Kidney (tissue), 14 donors: ENCODE measurements around the gene UBE2D2. TPM values are rescaled to one million over a fixed set of nuclear protein-coding genes. Genes with fewer than 3 reads are reported as not detected.
A peak's percentile ranks its signal among the peaks of the same experiment; 100 is the strongest.

ENCODE experiments used
- DNase-seq, 5 donors: peaks; one replicate each; pipeline ENCODE4 v3.0.0-alpha.2; 2013 to 2020
- FAIRE-seq: peaks from 2 replicates; lab custom pipeline; 2012; peaks lifted over from hg19 to GRCh38; lab: Jason Lieb, UNC
- H3K27ac ChIP-seq, 2 donors: one replicate each; pipeline ENCODE4 v1.7.0; 2013; ENCODE audit warnings: low read depth in 2 of 2, low read length in 2 of 2, inconsistent platforms in 1 of 2
- H3K27me3 ChIP-seq: one replicate; pipeline ENCODE4 v1.7.1; 2013; ENCODE audit warnings: low read length, inconsistent platforms; ENCODE audit not compliant: control insufficient read depth, insufficient read depth
- H3K36me3 ChIP-seq, 3 donors: one replicate each; pipeline versions ENCODE4 v1.7.0 to v1.7.1; 2013; ENCODE audit warnings: low read length in 3 of 3, control low read depth in 1 of 3, inconsistent platforms in 1 of 3; ENCODE audit not compliant: insufficient read depth in 3 of 3, control insufficient read depth in 2 of 3
- H3K4me1 ChIP-seq, 3 donors: one replicate each; pipeline versions ENCODE4 v1.7.0 to v1.7.1; 2013; ENCODE audit warnings: low read length in 3 of 3, inconsistent platforms in 1 of 3, low read depth in 1 of 3; ENCODE audit not compliant: control insufficient read depth in 2 of 3, insufficient read depth in 2 of 3
- H3K4me3 ChIP-seq, 3 donors: one replicate each; pipeline versions ENCODE4 v1.7.0 to v1.8.1; 2013; ENCODE audit warnings: low read length in 3 of 3, control low read depth in 1 of 3, inconsistent platforms in 1 of 3
- H3K9ac ChIP-seq, 3 donors: one replicate each; pipeline versions ENCODE4 v1.7.0 to v1.7.1; 2013; ENCODE audit warnings: low read length in 3 of 3, control low read depth in 1 of 3, inconsistent platforms in 1 of 3
- H3K9me3 ChIP-seq, 3 donors: one replicate each; pipeline versions ENCODE4 v1.7.0 to v1.7.1; 2013; ENCODE audit warnings: low read length in 3 of 3, control low read depth in 1 of 3, inconsistent platforms in 1 of 3; ENCODE audit not compliant: control insufficient read depth in 2 of 3, insufficient read depth in 1 of 3
- CTCF ChIP-seq: IDR thresholded peaks from 3 replicates; pipeline ENCODE4 v1.5.1; 2012; ENCODE audit warnings: mild to moderate bottlenecking, moderate library complexity, borderline replicate concordance; ENCODE audit not compliant: insufficient read depth; ENCODE audit errors: extremely low read depth
- intact Hi-C: fragments of 100-400 bp; cut with DNase I; formaldehyde crosslinking; loops from one replicate; pipeline ENCODE4 v1.11.1; 2022
- polyA plus RNA-seq: library from polyadenylated mRNA; stranded (reverse); fragments of 350-450 nt; fragmentation: Illumina TruSeq; extraction: RNeasy Lipid Tissue Mini Kit (QIAGEN cat#74804); gene quantifications from one replicate; pipeline ENCODE4 v1.2.3, GENCODE V29; 2014; ENCODE audit warnings: low read depth, low replicate concordance; ENCODE audit not compliant: insufficient read depth
- total RNA-seq: library from RNA; stranded (reverse); fragmentation: NEBNext Ultra II Directional; extraction: Animal tissue kit (Norgen Biotek cat#: 25700); gene quantifications from one replicate; pipeline ENCODE4 v1.2.1, GENCODE V29; 2021
- donor health status: control.
- donor health status: control.
- donor health status: control.
- donor health status: control.
- donor health status: control.
- donor health status: DM: yes; HTN: yes; CAD: no.
- donor health status: Normal renal cell carcinoma (clear cell type).

The UBE2D2 gene
- total and polyA plus RNA-seq, 2 donors from 2014 or later, result 118 to 131 TPM

GRCh38 chr5:139659695-139660101, 98.6 kb downstream of the UBE2D2 start:
- H3K4me1 ChIP-seq, result peaks cover 3 to 82% (median 82%) of the 10 kb centered on the region in 3 donors
- peak overlapping the region in 2 of 3 donors; percentile 21 to 56 for H3K4me3 ChIP-seq
- intact Hi-C loops, result no loop called here
- FAIRE-seq (no peak), DNase-seq (peak in 4 of 5 donors; percentile 58 to 84 (median 72))
- peak overlapping the region in 2 of 3 donors; percentile 44 to 82 for H3K9ac ChIP-seq
- no peaks in the 10 kb centered on the region for H3K27me3 ChIP-seq
- no peaks in the 10 kb centered on the region for H3K9me3 ChIP-seq
- TF ChIP-seq CTCF, result no peak
- H3K27ac ChIP-seq, result peak overlapping the region; percentile 80 to 96
- H3K36me3 ChIP-seq, result peaks cover 0 to 3% (median 0%) of the 10 kb centered on the region in 3 donors

- no peak for TF ChIP-seq CTCF
- FAIRE-seq, result no peak
- DNase-seq, result peak in 2 of 5 donors; percentile 58 to 94
Observed at GRCh38 chr5:139660105-139660922, 99.2 kb downstream of the UBE2D2 start.

GRCh38 chr5:139660923-139661814, 100.0 kb downstream of the UBE2D2 start:
- Histone ChIP-seq H3K4me1 (peaks cover 3 to 83% (median 82%) of the 10 kb centered on the region in 3 donors), H3K27me3 (no peaks in the 10 kb centered on the region), H3K9me3 (no peaks in the 10 kb centered on the region), H3K36me3 (peaks cover 0 to 3% (median 0%) of the 10 kb centered on the region in 3 donors), H3K9ac (peak overlapping the region in 2 of 3 donors; percentile 55 to 82), H3K27ac (peak overlapping the region; percentile 93 to 95), H3K4me3 (peak overlapping the region in 2 of 3 donors; percentile 28 to 34)
- intact Hi-C loops, result no loop called here
- DNase-seq (peak; percentile 80 to 97 (median 83)), FAIRE-seq (no peak)
- no peak for TF ChIP-seq CTCF

More at GRCh38 chr5:139660105-139660922, 99.2 kb downstream of the UBE2D2 start:
- peaks cover 0 to 3% (median 0%) of the 10 kb centered on the region in 3 donors for H3K36me3 ChIP-seq
- peaks cover 3 to 81% (median 79%) of the 10 kb centered on the region in 3 donors for H3K4me1 ChIP-seq
- H3K4me3 ChIP-seq, result peak overlapping the region in 2 of 3 donors; percentile 21 to 56
- H3K9ac ChIP-seq, result peak overlapping the region in 2 of 3 donors; percentile 44 to 82
- no peaks in the 10 kb centered on the region for H3K27me3 ChIP-seq
- H3K9me3 ChIP-seq, result no peaks in the 10 kb centered on the region
- intact Hi-C loops, result no loop called here
- peak overlapping the region; percentile 93 to 96 for H3K27ac ChIP-seq
